ENCODE measurements around the gene ELAVL3.
A peak's percentile ranks its signal among the peaks of the same experiment; 100 is the strongest.

Gene ELAVL3

GRCh38 chr19:11480715-11481533 is at the start of gene ELAVL3:
Gene ELAVL3 (minus strand): TSS chr19:11481046. CDS start chr19:11480608, 438 bp downstream.
- DNase-seq (ENCODE audit: low read depth in 2 of 3, low spot score in 1 of 3): no peak

GRCh38 chr19:11530432-11530831 is 49.6 kb upstream of the ELAVL3 start:
- peak; percentile 20 to 58 (median 46) for DNase-seq (ENCODE audit: low read depth in 2 of 3, low spot score in 1 of 3)

GRCh38 chr19:11528551-11529341 is 47.9 kb upstream of the ELAVL3 start, which contains the start of gene ECSIT:
Gene ECSIT (minus strand): TSS chr19:11529134. CDS start chr19:11519170, 9,964 bp downstream.
- DNase-seq (ENCODE audit: low read depth in 2 of 3, low spot score in 1 of 3): peak; percentile 88 to 93 (median 92)

GRCh38 chr19:11519138-11519537 is 38.3 kb upstream of the ELAVL3 start:
- no peak for DNase-seq (ENCODE audit: low read depth in 2 of 3, low spot score in 1 of 3)

GRCh38 chr19:11513946-11514345 is 33.1 kb upstream of the ELAVL3 start:
- no peak for DNase-seq (ENCODE audit: low read depth in 2 of 3, low spot score in 1 of 3)

GRCh38 chr19:11510444-11510843 is 29.6 kb upstream of the ELAVL3 start:
- no peak for DNase-seq (ENCODE audit: low read depth in 2 of 3, low spot score in 1 of 3)

GRCh38 chr19:11507370-11508078 is 26.7 kb upstream of the ELAVL3 start:
- DNase-seq (ENCODE audit: low read depth in 2 of 3, low spot score in 1 of 3): no peak

GRCh38 chr19:11506967-11507366 is 26.1 kb upstream of the ELAVL3 start:
- DNase-seq (ENCODE audit: low read depth in 2 of 3, low spot score in 1 of 3): no peak

- DNase-seq (ENCODE audit: low read depth in 2 of 3, low spot score in 1 of 3): no peak
Observed at GRCh38 chr19:11506101-11506555, 25.3 kb upstream of the ELAVL3 start.

- peak; percentile 91 to 93 (median 92) for DNase-seq (ENCODE audit: low read depth in 2 of 3, low spot score in 1 of 3)
Observed at GRCh38 chr19:11505504-11506100, 24.8 kb upstream of the ELAVL3 start, which contains the start of gene ZNF653. Gene ZNF653 (minus strand): TSS chr19:11505839. CDS start chr19:11505786, 53 bp downstream.

- DNase-seq (ENCODE audit: low read depth in 2 of 3, low spot score in 1 of 3): peak; percentile 94 to 98 (median 96)
Observed at GRCh38 chr19:11505032-11505503, 24.2 kb upstream of the ELAVL3 start.

GRCh38 chr19:11504502-11505031 is 23.7 kb upstream of the ELAVL3 start:
- DNase-seq (ENCODE audit: low read depth in 2 of 3, low spot score in 1 of 3): no peak

GRCh38 chr19:11499890-11500420 is 19.1 kb upstream of the ELAVL3 start:
- no peak for DNase-seq (ENCODE audit: low read depth in 2 of 3, low spot score in 1 of 3)

GRCh38 chr19:11499220-11499726 is 18.4 kb upstream of the ELAVL3 start:
- no peak for DNase-seq (ENCODE audit: low read depth in 2 of 3, low spot score in 1 of 3)

GRCh38 chr19:11496391-11497163 is 15.7 kb upstream of the ELAVL3 start:
- peak; percentile 54 to 56 (median 54) for DNase-seq (ENCODE audit: low read depth in 2 of 3, low spot score in 1 of 3)

- DNase-seq (ENCODE audit: low read depth in 2 of 3, low spot score in 1 of 3): no peak
Observed at GRCh38 chr19:11495885-11496284, 15.0 kb upstream of the ELAVL3 start.

GRCh38 chr19:11495481-11495880 is 14.6 kb upstream of the ELAVL3 start:
- DNase-seq (ENCODE audit: low read depth in 2 of 3, low spot score in 1 of 3): no peak

- no peak for DNase-seq (ENCODE audit: low read depth in 2 of 3, low spot score in 1 of 3)
Observed at GRCh38 chr19:11494634-11495285, 13.9 kb upstream of the ELAVL3 start.

- DNase-seq (ENCODE audit: low read depth in 2 of 3, low spot score in 1 of 3): no peak
Observed at GRCh38 chr19:11489378-11489777, 8.5 kb upstream of the ELAVL3 start.
